HPDE6-E6E7 (cell line): ENCODE results near the gene HMGN2.
A peak's percentile ranks its signal among the peaks of the same experiment; 100 is the strongest.

Experiments
- DNase-seq: peaks from one replicate; pipeline ENCODE4 v3.0.0; 2011; ENCODE audit warnings: missing footprints; ENCODE audit errors: extremely low spot score

HMGN2 gene

DNA sequence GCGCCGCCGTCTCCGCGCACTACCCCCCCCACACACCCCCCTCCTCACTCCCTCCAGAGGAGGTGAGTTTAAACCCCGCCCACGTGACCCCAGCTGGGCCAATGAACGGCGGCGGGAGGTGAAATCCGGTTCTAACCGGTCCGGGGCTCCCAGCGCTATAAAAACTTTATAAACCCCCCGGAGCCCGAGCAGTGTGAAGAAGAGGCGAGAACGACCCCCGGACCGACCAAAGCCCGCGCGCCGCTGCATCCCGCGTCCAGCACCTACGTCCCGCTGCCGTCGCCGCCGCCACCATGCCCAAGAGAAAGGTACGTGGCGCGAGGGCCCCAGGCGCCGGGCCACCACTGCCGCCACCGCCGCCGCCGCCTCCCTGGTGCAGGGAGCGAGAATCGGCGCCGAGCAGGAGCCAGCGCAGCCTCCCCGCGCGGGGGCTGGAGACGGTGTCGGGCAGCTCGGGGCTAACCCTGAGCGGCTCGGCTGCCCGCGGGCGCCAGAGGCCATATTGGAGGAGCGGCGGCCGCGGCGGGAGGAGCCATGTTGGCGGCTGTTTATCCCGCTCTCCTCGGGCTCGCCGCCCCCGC lies at the start of gene HMGN2:
TSS of gene HMGN2 (plus strand) at position 121 of the 581 bp plus-strand sequence. CDS start at position 294, 173 bp downstream.
- peak; percentile 75 for DNase-seq

GRCh38 chr1:26429721-26430120 lies 42.5 kb upstream of the HMGN2 start:
- no peak for DNase-seq

- peak; percentile 96 for DNase-seq
These were observed 40.1 kb upstream of the HMGN2 start, which contains the start of gene DHDDS for GRCh38 chr1:26431979-26432695. TSS of gene DHDDS (plus strand) at chr1:26432321. CDS start at chr1:26432946, 625 bp downstream.

GRCh38 chr1:26432793-26433192 lies 39.4 kb upstream of the HMGN2 start:
- DNase-seq = no peak

DNA sequence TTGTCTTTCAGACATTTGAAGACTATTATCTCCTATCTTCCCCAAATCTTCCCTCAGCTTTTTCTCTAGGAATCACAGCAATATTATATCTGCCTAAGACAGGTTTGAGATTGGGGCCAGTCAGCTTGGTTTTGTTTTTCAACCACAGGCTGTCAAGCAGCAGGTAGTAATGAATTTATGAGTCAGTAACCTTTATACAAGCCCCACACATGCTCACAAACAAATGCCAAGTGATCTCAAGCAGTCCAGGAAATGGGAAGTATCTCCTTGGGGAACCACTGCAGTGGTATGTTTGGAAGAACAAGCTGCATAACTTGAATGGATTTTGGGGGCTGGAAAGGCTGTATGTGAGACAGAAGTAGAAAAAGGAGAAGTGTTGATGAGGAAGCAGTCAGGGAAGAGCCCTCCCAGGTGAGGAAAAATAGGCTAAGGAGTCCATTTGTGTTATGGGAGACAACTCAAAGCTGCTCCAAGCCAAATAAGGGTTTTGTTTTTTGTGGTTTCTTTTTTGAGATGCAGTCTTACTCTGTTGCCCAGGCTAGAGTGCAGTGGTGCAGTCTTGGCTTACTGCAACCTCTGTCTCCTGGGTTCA lies 38.0 kb upstream of the HMGN2 start:
- DNase-seq = no peak

GRCh38 chr1:26438041-26438440 lies 34.2 kb upstream of the HMGN2 start:
- no peak for DNase-seq

GRCh38 chr1:26440259-26440658 lies 32.0 kb upstream of the HMGN2 start:
- no peak for DNase-seq

GRCh38 chr1:26449868-26450267 lies 22.4 kb upstream of the HMGN2 start:
- no peak for DNase-seq

GRCh38 chr1:26450908-26451307 lies 21.3 kb upstream of the HMGN2 start:
- no peak for DNase-seq

DNA sequence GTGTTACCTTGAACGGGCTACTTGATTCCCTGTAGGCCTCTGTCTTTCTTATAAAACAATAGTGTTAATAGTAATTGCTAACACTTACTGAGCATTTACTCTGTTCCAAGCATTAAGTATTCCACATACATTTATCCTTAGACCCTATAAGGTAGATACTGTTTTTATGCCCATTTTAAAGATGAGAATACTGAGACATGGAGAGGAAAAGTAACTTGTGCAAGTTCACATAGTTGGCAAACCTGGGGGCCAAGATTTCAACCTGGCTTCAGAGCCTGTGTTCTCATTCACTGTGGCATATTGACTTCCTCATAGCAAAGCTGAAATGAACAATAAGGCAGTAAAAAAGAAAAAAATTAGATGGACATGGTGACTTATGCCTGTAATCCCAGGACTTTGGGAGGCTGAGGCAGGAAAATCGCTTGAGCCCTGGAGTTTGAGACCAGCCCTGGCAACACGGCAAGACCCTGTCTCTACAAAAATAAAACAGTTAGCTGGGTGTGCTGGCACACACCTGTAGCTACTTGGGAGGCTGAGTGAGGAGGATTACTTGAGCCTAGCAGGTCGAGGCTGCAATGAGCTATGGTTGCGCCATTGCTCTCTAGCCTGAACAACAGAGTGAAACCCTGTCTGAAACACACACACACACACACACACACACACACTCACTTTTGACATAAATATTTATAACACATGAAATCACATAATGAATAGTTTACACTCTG lies 19.6 kb upstream of the HMGN2 start:
- no peak for DNase-seq

- no peak for DNase-seq
These were observed 13.1 kb upstream of the HMGN2 start for GRCh38 chr1:26459148-26459547.

GRCh38 chr1:26459573-26460031 lies 12.6 kb upstream of the HMGN2 start:
- DNase-seq = no peak

DNA sequence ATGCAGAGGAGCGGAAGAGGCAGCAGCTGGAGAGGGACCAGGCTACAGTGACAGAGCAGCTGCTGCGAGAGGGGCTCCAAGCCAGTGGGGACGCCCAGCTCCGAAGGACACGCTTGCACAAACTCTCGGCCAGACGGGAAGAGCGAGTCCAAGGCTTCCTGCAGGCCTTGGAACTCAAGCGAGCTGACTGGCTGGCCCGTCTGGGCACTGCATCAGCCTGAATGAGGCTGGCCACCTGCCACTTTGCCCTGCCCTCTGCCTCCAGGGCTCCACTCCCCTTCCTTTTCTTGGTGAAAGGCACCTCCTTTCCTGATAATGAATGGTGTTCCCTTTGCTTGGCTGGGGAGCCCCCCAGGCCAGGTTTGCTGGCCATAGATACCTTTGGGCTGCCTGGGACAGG lies 3.3 kb upstream of the HMGN2 start:
- DNase-seq = no peak

- DNase-seq = no peak
These were observed 2.7 kb upstream of the HMGN2 start for GRCh38 chr1:26469558-26469957.

GRCh38 chr1:26470878-26471497 lies 1.3 kb upstream of the HMGN2 start:
- no peak for DNase-seq

DNA sequence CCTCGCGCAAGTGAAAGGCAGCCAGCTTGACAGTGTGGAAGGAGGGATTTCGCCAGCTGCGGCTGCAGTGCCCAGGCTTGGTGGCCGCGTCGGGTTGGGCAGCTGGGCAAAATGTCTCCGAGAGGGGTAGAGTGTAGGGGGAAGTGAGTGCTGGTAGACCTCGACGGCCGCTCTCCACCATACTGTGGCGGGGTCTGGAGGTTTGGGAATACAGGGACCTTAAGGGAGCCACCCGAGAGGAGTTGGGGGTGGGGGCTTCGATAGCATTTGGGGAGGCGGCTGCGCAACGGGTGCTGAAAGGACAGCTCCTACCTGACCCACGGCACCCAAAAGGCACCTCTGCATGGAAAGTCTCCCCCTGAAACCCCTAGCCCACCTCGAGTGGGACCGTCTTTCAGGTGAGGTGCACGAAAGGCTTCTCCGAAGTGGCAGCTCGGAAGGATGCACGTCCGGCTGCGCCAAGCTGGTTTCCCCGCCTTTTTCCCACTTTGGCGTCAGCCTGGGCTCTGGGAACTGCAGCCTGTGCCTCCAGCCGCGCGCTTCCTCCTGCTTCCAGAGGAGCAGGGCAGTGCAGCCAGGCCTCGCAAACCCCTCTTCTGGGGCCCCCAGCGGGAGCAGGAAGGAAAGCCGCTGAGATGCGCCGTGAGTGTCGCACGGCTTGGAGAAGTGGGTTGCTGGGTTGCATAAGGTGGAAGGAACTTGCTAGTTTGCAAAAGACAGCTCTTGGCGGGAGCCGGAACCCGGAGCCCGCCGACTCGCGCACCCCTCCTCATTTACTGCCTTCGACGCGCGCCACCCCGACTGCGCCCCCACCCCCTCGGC lies 531 bp upstream of the HMGN2 start:
- peak; percentile 39 for DNase-seq

DNA sequence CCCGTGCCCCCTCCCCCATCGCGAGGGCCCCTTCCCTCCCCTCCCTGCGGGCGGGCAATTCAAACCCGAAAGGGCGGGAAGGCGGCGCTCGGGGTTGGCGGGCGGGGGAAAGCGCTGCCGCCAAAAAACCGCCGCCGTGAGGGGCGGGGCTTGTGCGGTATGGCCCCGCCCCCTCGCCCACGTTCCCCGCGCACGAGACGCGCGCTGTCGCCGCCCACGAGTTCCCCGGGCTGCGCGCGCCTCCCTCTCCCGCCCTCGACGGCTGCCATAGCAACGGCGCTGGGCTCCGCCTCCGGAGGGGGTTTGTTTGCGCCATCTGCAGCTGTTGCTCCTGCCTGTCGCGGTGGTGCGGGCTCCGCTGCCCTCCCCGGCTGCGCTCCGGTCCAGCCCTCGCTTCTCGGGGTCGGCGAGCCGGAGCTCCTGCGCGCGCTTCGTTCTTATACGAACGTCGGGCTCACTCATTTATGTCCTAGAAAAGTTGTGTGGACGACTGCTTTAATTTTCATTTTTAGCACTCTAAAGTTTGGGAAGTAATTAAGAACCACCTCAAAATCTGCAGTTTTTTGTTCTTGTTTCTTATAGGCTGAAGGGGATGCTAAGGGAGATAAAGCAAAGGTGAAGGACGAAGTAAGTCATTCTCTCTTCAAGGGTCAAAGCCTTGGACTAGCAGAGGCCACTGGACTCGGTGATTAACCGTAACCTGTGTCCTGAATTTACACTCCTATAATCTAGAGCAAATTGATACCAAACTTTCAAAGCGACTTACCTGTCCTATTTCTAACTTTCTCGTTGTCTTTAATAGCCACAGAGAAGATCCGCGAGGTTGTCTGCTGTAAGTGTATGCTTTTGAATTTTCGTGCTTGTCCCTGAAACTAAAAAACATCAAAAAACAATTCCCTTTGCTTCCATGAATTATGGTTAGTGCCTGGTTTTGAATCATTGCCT lies 933 bp downstream of the HMGN2 start:
- peak; percentile 88 for DNase-seq

GRCh38 chr1:26474818-26475217 lies 2.6 kb downstream of the HMGN2 start:
- no peak for DNase-seq

DNA sequence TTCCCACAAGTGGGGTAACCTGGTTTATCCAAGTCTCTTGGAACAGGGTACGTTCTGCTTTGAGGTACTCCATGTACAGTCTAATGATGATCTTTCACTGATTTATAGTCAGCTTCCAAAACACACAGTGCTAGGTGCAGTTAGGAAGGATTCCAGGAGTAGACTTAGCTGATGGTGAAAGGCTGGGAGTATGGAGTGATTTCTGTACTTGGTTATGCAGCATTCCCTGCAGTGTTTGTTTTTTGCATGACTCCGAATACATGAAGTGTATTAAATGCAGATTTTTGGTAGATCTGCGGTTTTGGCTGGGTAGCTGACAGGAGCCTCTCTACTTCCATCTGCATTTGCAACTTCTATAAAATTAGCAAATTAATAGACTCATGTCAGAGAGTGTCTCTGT lies 3.7 kb downstream of the HMGN2 start:
- DNase-seq = no peak

DNA sequence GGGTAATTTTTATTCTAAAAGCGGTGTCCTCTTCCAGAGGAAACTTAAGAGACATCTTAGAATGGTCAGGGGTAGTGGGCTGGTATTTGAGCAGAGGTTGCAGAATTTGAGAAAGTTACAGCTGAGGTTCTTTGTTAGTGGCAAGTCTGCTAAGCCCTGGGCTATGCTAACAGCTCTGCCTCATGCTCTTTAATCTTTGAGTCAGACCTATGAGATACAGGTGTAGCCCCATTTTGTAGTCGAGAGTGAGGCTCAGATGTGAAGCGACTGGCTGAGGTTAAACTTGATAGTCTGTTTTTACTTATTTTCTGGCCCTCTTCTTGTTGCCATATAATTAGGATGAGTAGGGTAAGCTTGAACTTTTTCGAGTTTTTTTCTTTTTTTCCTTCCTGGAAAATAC lies 4.7 kb downstream of the HMGN2 start:
- DNase-seq = no peak
